ENCODE data around the gene SLC43A2.

The SLC43A2 gene

DNA sequence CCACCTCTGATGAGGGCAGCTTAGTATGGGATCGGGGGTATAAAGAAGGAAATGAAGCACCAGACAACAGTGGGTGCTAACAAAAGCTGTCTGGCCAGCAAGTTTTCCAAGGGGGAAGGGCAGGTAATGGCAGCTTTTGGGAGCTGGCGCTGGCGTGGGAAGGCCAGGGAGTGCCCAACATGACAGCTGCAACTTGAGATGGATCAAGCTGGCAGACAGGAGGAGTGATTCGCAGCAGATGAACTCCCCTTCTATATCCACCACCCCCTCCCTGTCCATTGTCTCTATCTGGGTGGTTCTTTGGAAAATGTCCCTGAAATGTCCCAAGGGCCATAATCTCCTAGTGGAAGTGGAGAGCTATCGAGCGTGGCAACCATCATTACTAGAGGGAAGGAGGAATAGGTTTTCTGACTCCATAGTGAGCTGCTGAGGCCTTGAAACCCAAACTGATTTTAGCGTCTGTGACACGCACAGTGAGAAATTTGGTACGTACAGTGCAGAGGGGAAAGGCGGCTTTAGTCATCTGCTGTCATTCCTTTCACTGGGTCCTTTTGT lies 107.5 kb downstream of the SLC43A2 start:
- no peak for DNase-seq (ENCODE audit: low read depth)
- TF ChIP-seq, protein P1, sequence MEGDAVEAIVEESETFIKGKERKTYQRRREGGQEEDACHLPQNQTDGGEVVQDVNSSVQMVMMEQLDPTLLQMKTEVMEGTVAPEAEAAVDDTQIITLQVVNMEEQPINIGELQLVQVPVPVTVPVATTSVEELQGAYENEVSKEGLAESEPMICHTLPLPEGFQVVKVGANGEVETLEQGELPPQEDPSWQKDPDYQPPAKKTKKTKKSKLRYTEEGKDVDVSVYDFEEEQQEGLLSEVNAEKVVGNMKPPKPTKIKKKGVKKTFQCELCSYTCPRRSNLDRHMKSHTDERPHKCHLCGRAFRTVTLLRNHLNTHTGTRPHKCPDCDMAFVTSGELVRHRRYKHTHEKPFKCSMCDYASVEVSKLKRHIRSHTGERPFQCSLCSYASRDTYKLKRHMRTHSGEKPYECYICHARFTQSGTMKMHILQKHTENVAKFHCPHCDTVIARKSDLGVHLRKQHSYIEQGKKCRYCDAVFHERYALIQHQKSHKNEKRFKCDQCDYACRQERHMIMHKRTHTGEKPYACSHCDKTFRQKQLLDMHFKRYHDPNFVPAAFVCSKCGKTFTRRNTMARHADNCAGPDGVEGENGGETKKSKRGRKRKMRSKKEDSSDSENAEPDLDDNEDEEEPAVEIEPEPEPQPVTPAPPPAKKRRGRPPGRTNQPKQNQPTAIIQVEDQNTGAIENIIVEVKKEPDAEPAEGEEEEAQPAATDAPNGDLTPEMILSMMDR (conservative IDR thresholded peaks at IDR 0.05; ENCODE audit: control insufficient read depth, insufficient read depth, low read depth, low read length): no peak
- H3K4me3 ChIP-seq (ENCODE audit: control insufficient read depth, low read depth, low read length): no peak overlapping the region

DNA sequence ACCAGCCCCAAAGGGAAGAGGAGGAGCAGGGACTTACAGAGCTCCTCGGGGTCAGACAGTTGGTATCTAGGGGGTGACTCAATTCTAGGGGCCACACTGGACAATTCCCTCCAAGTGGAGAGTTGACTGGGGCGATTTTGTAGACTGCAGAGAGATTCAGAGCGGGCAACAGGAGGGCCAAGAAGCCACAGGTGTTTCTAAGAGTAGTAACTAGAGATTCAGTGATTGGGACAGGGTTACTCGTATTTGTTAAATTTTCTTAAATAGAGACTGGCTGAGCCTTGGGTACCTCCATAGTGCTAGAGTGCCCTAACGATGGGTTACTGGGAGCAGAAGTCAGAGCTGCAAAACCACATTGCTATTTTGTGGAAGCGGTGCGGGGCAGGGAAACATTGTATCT lies 109.0 kb downstream of the SLC43A2 start:
- no peak for DNase-seq (ENCODE audit: low read depth)
- no peak overlapping the region for H3K4me3 ChIP-seq (ENCODE audit: control insufficient read depth, low read depth, low read length)
- TF ChIP-seq, protein P1 (conservative IDR thresholded peaks at IDR 0.05; ENCODE audit: control insufficient read depth, insufficient read depth, low read depth, low read length): no peak

Data from fibroblast of mammary gland (primary cell).